PC-9 (cell line): ENCODE results near the gene ANKDD1A. TPM values are rescaled to one million over a fixed set of nuclear protein-coding genes. Genes with fewer than 3 reads are reported as not detected.

ENCODE experiments used
- BruUV-seq: library from RNA; stranded (reverse); fragments of 400-500 nt; replicated peaks from 2 replicates; lab custom pipeline; 2021; lab: Mats Ljungman, UMichigan
- CTCF ChIA-PET: fragments of 300-600 bp; sonication (Branson Sonifier 250); formaldehyde crosslinking; loops from one replicate; lab custom pipeline; 2022; ENCODE audit warnings: antibody characterized with exemption; lab: Charles Lee
- POLR2A ChIA-PET: fragments of 300-600 bp; sonication (Branson Sonifier 250); formaldehyde crosslinking; loops from one replicate; lab custom pipeline; 2022; ENCODE audit warnings: antibody characterized with exemption; ENCODE audit not compliant: unreplicated experiment; lab: Charles Lee
- DNase-seq, 2 experiments: peaks; one replicate each; pipeline versions ENCODE4 v3.0.0 to v3.0.0-alpha.2; 2015 to 2022; ENCODE audit warnings: mixed read lengths in 1 of 2
- H2AFZ ChIP-seq: fragments of 200-600 bp; sonication (generic); 2 replicates; pipeline ENCODE4 v1.8.1; 2017; ENCODE audit warnings: antibody characterized with exemption
- H3F3A ChIP-seq: fragments of 200-600 bp; sonication (generic); 2 replicates; pipeline ENCODE4 v1.8.1; 2017; ENCODE audit warnings: antibody characterized with exemption, mild to moderate bottlenecking, low read depth; ENCODE audit not compliant: insufficient read depth
- H3K27ac ChIP-seq: fragments of 200-600 bp; sonication (generic); 2 replicates; pipeline ENCODE4 v1.6.1; 2016; ENCODE audit warnings: mixed run types
- H3K27me3 ChIP-seq: fragments of 200-600 bp; sonication (generic); 2 replicates; pipeline ENCODE4 v1.6.1; 2016; ENCODE audit warnings: low read depth, mixed run types; ENCODE audit not compliant: insufficient read depth
- H3K36me3 ChIP-seq: fragments of 200-600 bp; sonication (generic); 2 replicates; pipeline ENCODE4 v1.6.1; 2016; ENCODE audit warnings: low read depth, mixed run types
- H3K4me1 ChIP-seq: fragments of 200-600 bp; sonication (generic); replicated peaks from 2 replicates; pipeline ENCODE4 v1.6.1; 2016; ENCODE audit warnings: mixed run types; ENCODE audit not compliant: insufficient read depth
- H3K4me2 ChIP-seq: fragments of 200-600 bp; sonication (generic); 2 replicates; pipeline ENCODE4 v1.6.1; 2017; ENCODE audit warnings: mixed run types
- H3K4me3 ChIP-seq: fragments of 200-600 bp; sonication (generic); 2 replicates; pipeline ENCODE4 v1.6.1; 2016; ENCODE audit warnings: mixed run types
- H3K79me2 ChIP-seq: fragments of 200-600 bp; sonication (generic); 2 replicates; pipeline ENCODE4 v1.6.1; 2017; ENCODE audit warnings: low read depth, mixed run types
- H3K9me2 ChIP-seq: fragments of 200-600 bp; sonication (generic); 2 replicates; pipeline ENCODE4 v1.8.1; 2017; ENCODE audit warnings: mild to moderate bottlenecking; ENCODE audit not compliant: insufficient read depth
- H3K9me3 ChIP-seq: fragments of 200-600 bp; sonication (generic); 2 replicates; pipeline ENCODE4 v1.8.1; 2016; ENCODE audit warnings: low read depth; ENCODE audit not compliant: insufficient read depth
- H4K20me1 ChIP-seq: fragments of 200-600 bp; sonication (generic); 2 replicates; pipeline ENCODE4 v1.8.1; 2017; ENCODE audit not compliant: insufficient read depth
- EZH2 ChIP-seq: fragments of 200-600 bp; sonication (generic); IDR thresholded peaks from 2 replicates; pipeline ENCODE4 v1.8.0; 2017; ENCODE audit warnings: antibody characterized with exemption, low read depth
- intact Hi-C: fragments of 100-400 bp; cut with micrococcal nuclease; formaldehyde crosslinking; loops from one replicate; pipeline ENCODE4 v1.10.0; 2022; ENCODE audit not compliant: unreplicated experiment
- total RNA-seq: library from RNA; stranded (reverse); gene quantifications from 2 replicates; pipeline ENCODE4 v1.2.3, GENCODE V29; 2021
- TF ChIP-seq, protein P1 (sequence below): fragments of 200-600 bp; sonication (generic); conservative IDR thresholded peaks from 2 replicates; pipeline ENCODE4 v1.6.1; 2017; ENCODE audit warnings: mixed run types, antibody characterized with exemption, mild to moderate bottlenecking, moderate library complexity

The ANKDD1A gene
- total RNA-seq, 1 experiment from 2014 or later: 14.2 TPM

DNA sequence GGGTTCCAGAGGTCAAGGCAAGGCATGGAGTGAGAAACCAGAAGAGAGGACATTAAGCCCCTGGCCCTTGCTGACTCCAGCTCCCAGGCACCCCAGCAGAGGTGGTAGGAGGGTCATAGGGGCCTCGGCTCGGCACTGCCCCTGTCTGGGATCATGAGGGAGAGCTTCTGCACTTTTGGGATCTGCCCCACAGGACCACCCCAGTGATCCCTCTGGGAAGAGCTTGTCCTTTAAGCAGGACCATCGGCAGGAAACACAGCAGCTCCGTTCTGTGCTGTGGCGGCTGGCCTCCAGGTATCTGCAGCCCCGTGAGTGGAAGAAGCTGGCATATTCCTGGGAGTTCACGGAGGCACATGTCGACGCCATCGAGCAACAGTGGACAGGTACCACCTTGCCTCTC, 35.5 kb downstream of the ANKDD1A start:
- CTCF ChIA-PET: no interaction called here

GRCh38 chr15:64948916-64949315, 37.2 kb downstream of the ANKDD1A start:
- Histone ChIP-seq H3F3A (peaks cover 10% of the 10 kb centered on the region; the same call in 1 of the 2 replicates), H4K20me1 (no peaks in the 10 kb centered on the region), H3K9me3 (no peaks in the 10 kb centered on the region), H3K4me2 (no peak overlapping the region), H3K27ac (no peak overlapping the region), H3K4me3 (no peak overlapping the region), H3K4me1 (no peaks in the 10 kb centered on the region), H2AFZ (no peak overlapping the region), H3K79me2 (no peaks in the 10 kb centered on the region), H3K9me2 (no peaks in the 10 kb centered on the region), H3K27me3 (no peaks in the 10 kb centered on the region), H3K36me3 (no peaks in the 10 kb centered on the region; the same call in 1 of the 2 replicates)
- BruUV-seq: no TSS peak
- ChIA-PET CTCF (no interaction called here), POLR2A (interaction anchor here (0.7 kb wide), 1 partner anchor 981 kb away, joined by 4 read pairs; no protein-coding TSS in a partner anchor)
- DNase-seq: no peak
- TF ChIP-seq, protein P1, sequence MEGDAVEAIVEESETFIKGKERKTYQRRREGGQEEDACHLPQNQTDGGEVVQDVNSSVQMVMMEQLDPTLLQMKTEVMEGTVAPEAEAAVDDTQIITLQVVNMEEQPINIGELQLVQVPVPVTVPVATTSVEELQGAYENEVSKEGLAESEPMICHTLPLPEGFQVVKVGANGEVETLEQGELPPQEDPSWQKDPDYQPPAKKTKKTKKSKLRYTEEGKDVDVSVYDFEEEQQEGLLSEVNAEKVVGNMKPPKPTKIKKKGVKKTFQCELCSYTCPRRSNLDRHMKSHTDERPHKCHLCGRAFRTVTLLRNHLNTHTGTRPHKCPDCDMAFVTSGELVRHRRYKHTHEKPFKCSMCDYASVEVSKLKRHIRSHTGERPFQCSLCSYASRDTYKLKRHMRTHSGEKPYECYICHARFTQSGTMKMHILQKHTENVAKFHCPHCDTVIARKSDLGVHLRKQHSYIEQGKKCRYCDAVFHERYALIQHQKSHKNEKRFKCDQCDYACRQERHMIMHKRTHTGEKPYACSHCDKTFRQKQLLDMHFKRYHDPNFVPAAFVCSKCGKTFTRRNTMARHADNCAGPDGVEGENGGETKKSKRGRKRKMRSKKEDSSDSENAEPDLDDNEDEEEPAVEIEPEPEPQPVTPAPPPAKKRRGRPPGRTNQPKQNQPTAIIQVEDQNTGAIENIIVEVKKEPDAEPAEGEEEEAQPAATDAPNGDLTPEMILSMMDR: no peak
- TF ChIP-seq EZH2: no peak
- intact Hi-C loops: no loop called here

More for the DNA sequence above, 35.5 kb downstream of the ANKDD1A start:
- H3K4me1 ChIP-seq: no peaks in the 10 kb centered on the region
- no peak overlapping the region for H3K27ac ChIP-seq
- no TSS peak for BruUV-seq
- no peaks in the 10 kb centered on the region; the same call in 1 of the 2 replicates for H3K36me3 ChIP-seq
- no peaks in the 10 kb centered on the region for H3K27me3 ChIP-seq
- H2AFZ ChIP-seq: no peak overlapping the region
- no peaks in the 10 kb centered on the region for H3K79me2 ChIP-seq
- POLR2A ChIA-PET: no interaction called here
- DNase-seq: no peak
- no peaks in the 10 kb centered on the region for H3K9me2 ChIP-seq
- no peak overlapping the region for H3K4me3 ChIP-seq
- no peaks in the 10 kb centered on the region for H4K20me1 ChIP-seq
- no peaks in the 10 kb centered on the region for H3K9me3 ChIP-seq
- TF ChIP-seq, protein P1: no peak
- TF ChIP-seq EZH2: no peak
- H3F3A ChIP-seq: peaks cover 10% of the 10 kb centered on the region; the same call in 1 of the 2 replicates
- no peak overlapping the region for H3K4me2 ChIP-seq
- intact Hi-C loops: no loop called here

DNA sequence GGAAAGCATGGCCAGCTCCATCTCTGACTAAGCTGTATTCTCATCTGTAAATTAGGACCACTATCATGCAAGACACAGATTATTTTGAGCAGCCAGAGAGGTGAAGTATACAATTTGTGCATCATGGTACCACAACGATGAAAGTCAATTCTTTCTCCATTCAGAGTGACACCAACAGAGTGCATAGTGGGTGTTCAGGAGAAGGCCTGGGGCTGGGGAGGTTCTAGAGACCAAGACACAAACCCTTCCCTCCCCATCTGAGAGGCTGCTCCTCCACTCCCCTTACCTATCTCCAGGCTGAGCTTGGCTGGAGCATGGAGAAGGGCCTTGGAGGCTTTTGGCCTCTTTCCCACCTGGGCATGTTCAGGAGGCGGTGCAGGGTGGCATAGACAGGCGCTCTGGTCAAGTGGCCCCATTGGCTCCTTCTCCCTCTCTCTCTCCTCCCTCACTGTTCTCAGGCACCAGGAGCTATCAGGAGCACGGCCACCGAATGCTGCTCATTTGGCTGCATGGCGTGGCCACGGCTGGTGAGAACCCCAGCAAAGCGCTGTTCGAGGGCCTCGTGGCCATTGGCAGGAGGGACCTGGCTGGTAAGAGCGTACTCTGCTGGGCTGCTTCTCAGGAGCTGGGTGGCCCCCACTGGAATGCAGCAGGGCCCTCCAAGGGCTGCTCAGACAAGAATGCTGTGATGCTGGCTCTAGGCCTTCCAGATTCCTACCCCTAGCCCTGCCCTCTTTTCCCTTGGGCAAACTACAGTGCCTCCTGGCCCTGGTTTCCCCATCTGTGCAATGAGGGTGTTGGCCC, 37.9 kb downstream of the ANKDD1A start:
- Histone ChIP-seq H3K4me2 (no peak overlapping the region), H4K20me1 (no peaks in the 10 kb centered on the region), H3K27me3 (no peaks in the 10 kb centered on the region), H3K27ac (no peak overlapping the region), H3K36me3 (no peaks in the 10 kb centered on the region; the same call in 1 of the 2 replicates), H3K79me2 (no peaks in the 10 kb centered on the region), H3F3A (peaks cover 10% of the 10 kb centered on the region; the same call in 1 of the 2 replicates), H3K4me3 (no peak overlapping the region), H3K4me1 (no peaks in the 10 kb centered on the region), H3K9me3 (no peaks in the 10 kb centered on the region), H2AFZ (no peak overlapping the region), H3K9me2 (no peaks in the 10 kb centered on the region)
- POLR2A ChIA-PET: interaction anchor here (0.7 kb wide), 1 partner anchor 982 kb away, joined by 4 read pairs; no protein-coding TSS in a partner anchor
- TF ChIP-seq, protein P1: no peak
- no peak for TF ChIP-seq EZH2
- no TSS peak for BruUV-seq
- CTCF ChIA-PET: interaction anchor here (0.5 kb wide), 1 partner anchor 32 kb away, joined by 5 read pairs; no protein-coding TSS in a partner anchor
- DNase-seq: no peak
- intact Hi-C loops: no loop called here
